ENCODE measurements around the gene G6PC2.

G6PC2 gene

GRCh38 chr2:168949324-168949723 lies 48.2 kb downstream of the G6PC2 start:
- DNase-seq = no peak

DNA sequence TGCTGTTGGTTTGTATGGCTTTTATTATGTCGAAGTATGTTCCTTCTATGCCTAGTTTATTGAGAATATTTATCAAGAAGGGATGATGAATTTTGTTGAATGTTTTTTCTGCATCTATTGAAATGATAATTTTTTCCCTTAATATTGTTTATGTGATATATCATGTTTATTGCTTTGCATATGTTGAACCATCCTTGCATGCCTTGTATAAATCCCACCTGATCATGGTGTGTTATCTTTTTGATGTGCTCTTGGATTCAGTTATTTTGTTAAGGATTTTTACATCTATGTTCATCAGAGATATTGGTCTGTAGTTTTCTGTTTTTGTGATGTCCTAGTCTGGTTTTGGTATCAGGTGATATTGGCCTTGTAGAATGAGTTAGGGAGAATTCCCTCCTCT lies 50.8 kb downstream of the G6PC2 start:
- DNase-seq = no peak

GRCh38 chr2:168952424-168952823 lies 51.3 kb downstream of the G6PC2 start:
- no peak for DNase-seq

GRCh38 chr2:168954256-168954655 lies 53.2 kb downstream of the G6PC2 start:
- DNase-seq = no peak

GRCh38 chr2:168955321-168955720 lies 54.2 kb downstream of the G6PC2 start:
- no peak for DNase-seq

DNA sequence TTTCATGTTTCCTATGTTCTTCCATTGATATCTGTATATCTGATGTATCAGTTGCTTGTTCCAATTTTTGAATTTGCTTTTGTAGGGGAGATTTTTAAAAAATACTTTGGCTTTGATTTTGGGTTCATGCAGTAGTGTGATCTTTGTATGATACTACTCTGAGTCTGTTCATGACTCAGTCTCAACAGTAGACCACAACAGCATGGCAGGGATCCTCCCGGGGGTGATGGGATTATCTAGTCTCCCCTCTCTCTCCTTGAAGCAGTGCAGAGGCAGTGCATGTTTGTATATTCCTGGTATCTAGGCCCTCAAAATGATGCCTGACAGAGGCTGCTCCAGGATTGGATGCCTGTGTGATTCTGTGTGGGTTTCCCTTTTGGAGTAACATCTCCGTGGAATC lies 55.3 kb downstream of the G6PC2 start:
- no peak for DNase-seq

Data from activated CD4-positive, alpha-beta T cell treated with anti-CD3 and anti-CD28 coated beads, Interleukin-2, Interleukin-6, amounts not matched to agents 100 ng/mL and 50 ng/mL, durations not matched to agents 16 hours and 8 hours (primary cell).